Activated CD8-positive, alpha-beta memory T cell treated with anti-CD3 and anti-CD28 coated beads for 48 hours (primary cell): ENCODE data around the gene SCN7A.
"Not testable (repeated sequence)": the region's sequence is repeated elsewhere in the genome, so short reads cannot be mapped to it uniquely, and the experiment has no call there.

Source experiments
- DNase-seq, 3 experiments: peaks; one replicate each; pipeline ENCODE4 v3.0.0-alpha.2; 2020; ENCODE audit warnings: low read depth in 2 of 3, low spot score in 2 of 3

SCN7A gene

DNA sequence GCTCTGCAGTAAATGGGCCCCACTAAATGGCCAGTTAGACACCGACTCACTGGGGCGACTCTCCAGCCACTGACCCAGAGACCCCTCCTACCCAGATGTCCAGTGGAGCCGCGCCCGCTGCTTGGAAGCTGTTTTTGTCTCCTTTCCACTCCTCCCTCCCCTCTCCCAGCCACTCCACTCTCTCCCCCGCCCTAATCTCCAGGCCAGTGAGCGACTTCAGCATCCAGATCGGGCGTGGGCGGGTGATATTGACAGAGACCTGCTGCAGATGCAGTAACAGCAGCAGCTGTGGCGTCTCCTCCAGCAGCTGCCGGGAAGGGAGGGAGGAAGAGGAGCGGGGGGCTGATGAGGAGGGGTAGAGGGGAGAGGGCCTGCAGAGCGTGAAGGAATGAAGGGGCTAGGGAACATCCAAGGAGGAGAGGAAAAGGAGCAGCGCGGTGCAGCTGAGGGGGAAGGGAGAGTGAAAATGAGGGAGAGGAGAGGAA lies at the start of gene SCN7A:
Gene SCN7A (minus strand): TSS at position 110 of the 485 bp plus-strand sequence. CDS start 16,553 bp downstream, outside the sequence.
- DNase-seq, result no peak

GRCh38 chr2:166539340-166540162 lies 45.5 kb upstream of the SCN7A start:
- DNase-seq, result no peak

DNA sequence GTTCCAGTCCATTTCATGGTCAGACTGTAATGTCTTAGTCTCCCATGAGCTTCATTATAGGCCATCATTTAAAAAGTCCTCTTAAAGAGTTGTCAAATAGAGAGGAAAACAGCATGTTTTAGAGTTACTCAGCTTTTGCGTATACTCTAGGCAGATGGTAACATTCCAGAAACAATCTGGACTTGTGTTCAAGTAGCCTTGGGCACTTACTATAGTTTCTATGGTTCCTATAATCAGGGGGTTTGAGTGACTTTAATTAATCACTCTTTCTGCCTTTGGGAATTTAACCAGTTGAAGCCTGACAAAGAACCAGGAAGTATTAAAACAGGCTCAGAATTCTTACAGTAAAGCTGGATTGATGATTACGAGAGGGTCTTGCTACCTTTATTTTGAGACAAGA lies 42.1 kb upstream of the SCN7A start:
- DNase-seq, result no peak

GRCh38 chr2:166521155-166521554 lies 27.1 kb upstream of the SCN7A start:
- no peak for DNase-seq

GRCh38 chr2:166520604-166521003 lies 26.6 kb upstream of the SCN7A start:
- DNase-seq, result no peak

DNA sequence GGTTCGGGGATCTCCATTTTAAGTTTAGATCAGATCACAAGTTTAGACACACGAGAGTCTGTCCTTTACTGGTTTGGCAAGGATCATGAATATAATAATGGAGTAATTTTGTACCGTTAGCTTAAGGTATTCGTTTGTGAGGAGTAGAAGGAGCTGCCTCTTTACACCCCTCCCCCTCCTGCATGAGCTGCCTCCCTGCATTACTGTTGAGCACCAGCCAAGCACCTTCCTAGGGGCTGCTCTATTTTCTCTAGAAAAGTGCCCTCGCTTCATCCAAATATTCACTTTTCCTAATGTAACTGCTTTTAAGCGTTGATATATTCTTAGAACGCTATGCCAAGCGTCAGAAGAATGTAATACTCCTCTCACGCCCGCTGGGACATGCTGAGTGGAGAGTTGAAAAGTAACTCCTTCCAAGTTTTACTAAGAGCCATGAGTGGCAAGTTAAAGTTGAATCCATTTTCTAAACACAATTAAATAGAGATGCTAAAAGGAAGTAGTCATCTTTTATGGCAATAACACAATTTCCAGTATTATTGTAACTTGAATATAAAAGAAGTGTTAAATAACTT lies 25.4 kb upstream of the SCN7A start:
- no peak for DNase-seq

DNA sequence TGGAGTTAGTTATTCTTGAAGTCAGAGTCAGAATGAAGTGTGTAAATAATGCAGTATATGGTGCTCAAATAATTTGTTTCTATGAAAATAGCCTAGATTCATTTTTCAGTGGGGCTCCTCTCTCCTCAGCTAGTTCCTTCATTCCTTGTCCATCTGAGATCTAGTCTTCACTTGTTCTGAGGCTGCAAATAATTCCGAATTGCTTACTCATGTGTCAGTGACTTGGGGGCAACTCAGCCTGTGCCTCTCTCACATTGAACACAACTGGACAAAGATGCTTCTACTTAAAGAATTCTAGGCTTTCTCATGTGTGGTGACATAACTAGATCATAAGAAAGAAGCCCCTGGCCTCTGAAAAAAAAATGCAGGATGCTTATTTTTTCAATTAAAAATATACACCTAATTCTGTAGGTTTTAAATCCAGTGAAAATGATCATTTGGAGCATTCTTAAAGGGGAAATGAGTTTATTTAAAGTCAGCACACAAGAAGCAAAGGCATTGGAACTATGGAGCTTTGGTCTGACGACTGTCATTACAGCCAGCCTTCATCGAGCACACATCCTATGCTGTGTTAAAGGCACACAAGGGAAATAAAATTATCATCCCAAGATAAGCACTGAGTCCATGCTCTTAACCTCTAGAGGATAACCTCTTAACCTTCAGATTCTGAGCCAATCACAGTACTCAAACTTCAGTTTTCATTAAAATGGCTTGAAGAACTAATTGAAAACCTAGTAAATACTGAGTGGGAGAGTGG lies 24.8 kb upstream of the SCN7A start:
- no peak for DNase-seq

GRCh38 chr2:166517533-166518061 lies 23.5 kb upstream of the SCN7A start:
- no peak for DNase-seq

DNA sequence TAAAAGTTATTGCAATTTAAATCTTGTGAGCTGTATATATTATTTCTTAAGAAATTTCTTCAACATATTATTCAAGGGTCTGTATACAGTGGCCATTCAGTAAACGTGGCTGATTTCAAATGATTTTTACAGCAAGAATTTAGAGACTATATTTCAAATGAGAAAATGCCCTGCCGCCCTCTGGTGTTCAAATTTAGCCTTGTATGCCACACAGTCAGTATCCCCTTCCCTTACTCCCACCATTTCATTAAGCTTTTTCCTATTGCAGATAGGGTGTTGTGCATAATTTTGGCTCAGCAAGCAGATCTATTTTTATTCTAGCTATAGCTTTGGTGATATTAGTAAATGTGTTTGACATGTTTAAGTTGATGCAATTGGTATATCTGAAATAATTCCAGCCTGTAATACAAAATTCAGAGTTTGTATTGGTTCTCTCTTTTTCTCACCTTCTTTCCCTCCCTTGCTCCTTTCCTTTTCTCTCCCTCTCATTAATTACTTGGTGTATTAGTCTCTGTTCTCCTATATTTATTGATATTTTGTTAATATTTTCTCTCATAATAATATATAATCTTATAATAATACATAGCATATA lies 22.8 kb upstream of the SCN7A start:
- DNase-seq, result no peak

DNA sequence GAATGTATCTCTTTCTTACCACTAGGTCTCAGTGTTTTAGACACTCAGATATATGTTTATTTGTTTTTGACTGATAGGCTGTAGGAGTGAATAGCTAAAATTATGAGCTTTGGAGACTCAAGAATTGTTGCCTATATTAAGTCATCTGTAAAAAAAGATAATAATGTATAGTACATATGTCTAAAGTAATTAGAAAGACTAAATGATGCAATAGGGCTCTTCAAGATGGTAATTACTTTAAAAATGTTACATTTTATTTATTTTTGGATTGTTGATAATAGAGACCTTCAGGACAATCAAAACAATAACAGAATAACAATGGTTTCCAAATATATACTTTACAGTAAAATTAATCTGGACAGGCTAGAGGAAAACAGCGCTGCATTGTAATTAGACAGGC lies 19.9 kb upstream of the SCN7A start:
- DNase-seq, result no peak

DNA sequence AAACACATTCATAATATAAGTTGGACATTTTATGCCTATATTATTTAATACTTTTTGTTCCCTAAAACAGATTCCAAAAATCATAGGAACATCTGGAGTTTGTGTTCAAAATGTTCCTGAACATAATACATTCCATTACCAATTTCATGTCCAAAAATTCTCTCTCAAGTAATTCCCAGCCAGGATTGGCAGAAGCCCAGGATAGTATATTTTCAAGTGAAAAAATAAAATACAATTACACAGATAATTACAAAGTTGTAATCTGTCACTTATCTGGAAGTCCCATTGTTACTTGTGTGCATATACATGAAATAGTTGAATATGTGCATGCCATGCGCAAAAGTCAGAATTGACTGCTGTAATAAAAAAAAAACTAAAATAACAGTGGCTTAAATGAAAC lies 5.2 kb upstream of the SCN7A start:
- no peak for DNase-seq

DNA sequence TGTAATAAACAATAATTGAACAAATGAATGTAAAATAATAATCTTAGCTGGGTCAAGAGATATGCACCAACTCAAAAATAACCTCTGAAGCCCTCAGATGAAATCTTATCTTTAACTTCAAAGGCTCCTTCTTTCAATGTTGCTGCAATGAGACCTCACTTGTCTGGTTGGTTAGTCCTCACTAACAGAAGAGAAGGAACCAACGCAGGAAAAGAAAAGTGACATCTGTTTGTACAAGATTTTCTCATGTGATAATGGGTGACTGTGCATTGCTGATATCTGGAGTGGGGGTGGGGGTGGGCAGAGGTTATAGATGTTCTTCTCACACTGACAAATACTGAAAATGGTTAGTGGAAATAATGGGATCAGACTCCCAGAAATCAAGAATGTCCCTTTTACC lies 2.6 kb downstream of the SCN7A start:
- no peak for DNase-seq

DNA sequence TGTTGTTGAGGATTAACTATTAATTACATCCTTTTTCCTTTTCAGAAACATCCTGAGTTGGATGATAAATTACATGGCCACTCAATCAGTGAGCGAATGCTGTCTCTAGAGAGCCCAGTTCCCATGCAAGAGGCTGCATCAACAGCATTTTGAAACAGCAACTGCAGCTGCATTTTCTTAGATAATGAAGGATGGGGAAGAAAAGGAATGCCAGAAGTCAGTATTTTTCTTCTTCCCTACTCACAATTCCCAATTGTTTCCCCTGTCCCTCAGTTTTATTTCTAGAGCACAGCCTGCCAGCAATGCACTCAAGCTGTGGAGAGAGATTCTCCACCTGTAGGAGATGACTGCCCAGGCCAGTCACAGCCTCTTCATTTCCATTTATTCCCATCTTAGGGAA lies 6.9 kb downstream of the SCN7A start:
- DNase-seq, result no peak

DNA sequence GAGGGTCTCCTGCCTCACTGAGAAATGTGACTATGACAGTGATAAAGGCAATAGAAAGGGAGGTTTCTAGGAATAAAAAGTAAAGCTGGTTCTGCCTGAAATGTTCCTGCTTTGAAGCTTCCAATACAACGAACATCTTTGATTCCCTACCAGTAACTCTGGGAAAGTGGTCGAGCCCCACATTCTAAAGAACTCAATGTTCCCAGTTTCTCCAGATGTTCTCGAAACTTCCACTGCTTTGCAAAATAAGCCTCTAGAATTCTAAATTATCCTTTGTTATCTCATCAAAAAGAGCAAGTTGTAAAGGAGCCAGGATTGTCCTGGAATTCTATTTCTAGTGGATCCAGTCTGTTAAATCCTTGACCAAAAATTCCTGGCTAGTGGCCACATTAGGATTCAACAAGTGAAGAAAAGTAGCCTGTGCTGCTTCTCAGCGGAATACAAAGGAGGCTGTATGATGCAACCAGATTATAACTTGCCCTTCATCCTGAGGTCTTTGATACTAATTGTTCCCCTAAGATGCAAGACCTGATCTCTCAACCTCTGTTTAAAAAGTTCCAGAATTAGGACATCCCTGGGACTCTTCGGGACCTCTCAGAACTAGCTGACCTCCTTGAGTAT lies 8.4 kb downstream of the SCN7A start:
- DNase-seq, result no peak

DNA sequence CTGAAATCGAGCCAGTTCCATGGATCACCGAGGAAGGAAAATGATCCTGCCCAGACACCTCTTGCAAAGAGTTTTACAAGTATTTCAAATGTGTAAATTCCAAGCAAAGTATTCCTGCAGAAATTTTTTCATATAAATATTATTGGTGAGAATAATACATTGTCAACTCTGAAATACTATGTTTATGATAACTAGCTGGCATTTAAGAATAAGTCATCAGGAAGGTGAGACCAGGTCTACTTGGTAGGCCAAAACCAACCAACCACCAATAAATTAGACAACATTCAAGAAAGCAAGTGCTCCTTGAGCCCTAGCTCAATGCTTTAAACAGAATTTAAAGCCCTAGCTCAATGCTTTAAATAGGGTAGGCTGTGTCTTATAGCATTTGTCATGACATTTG lies 21.7 kb downstream of the SCN7A start:
- DNase-seq, result no peak

GRCh38 chr2:166468124-166469024 lies 25.7 kb downstream of the SCN7A start:
- no peak for DNase-seq

GRCh38 chr2:166464187-166464586 lies 29.9 kb downstream of the SCN7A start:
- no peak for DNase-seq

- DNase-seq, result no peak
Measured at GRCh38 chr2:166463640-166464039, 30.4 kb downstream of the SCN7A start.

GRCh38 chr2:166458674-166459073 lies 35.4 kb downstream of the SCN7A start:
- DNase-seq, result no peak

- not testable (repeated sequence) for DNase-seq
Measured at GRCh38 chr2:166455823-166456222, 38.2 kb downstream of the SCN7A start.
